ENCODE measurements around the gene NRG3. TPM values are rescaled to one million over a fixed set of nuclear protein-coding genes. Genes with fewer than 3 reads are reported as not detected.
A peak's percentile ranks its signal among the peaks of the same experiment; 100 is the strongest.

The NRG3 gene
- total and polyA plus RNA-seq, 2 of the 8 experiments (the other 6 are each of a cell fraction or from before 2014, with no cell fraction given): 4.2 to 5.0 TPM

DNA sequence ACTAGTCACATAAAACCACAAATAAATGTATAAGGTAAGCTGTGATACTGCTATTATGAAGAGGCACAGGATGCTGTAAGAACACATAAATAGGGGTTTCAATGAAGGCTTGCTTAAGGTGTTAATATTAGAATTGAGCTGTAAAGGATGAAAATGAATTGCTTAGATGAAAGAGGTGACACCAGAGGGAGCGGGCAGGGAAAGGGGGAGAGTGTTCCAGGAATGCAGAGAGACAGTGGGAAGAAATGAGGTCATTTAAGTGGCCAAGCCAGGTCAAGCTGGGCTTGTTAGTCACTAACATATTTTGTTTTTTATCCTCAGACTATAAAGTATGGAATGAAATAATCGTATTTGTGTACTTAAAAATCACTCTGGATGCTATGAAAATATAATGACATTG lies 193.5 kb downstream of the NRG3 start:
- Histone ChIP-seq H2AFZ (ENCODE audit: low read length) (no peak overlapping the region), H4K8ac (ENCODE audit: extremely low read depth, insufficient read depth, low read length) (no peak overlapping the region), H3K56ac (replicated peaks; ENCODE audit: insufficient read length, low read depth, low read length) (no peak overlapping the region), H3K23me2 (ENCODE audit: low read depth, low read length) (no peaks in the 10 kb centered on the region), H2AK5ac (ENCODE audit: low read depth, low read length) (no peak overlapping the region), H3K4me2 (ENCODE audit: insufficient read depth in 1 of 2, low read depth in 2 of 2, low read length in 2 of 2) (no peak overlapping the region), H2BK120ac (replicated peaks; ENCODE audit: low read depth, low read length) (no peak overlapping the region), H4K91ac (replicated peaks; ENCODE audit: insufficient read length, low read length) (no peak overlapping the region), H3K23ac (ENCODE audit: insufficient read length) (no peak overlapping the region), H3K4ac (replicated peaks; ENCODE audit: insufficient read length, low read depth, low read length) (no peak overlapping the region), H3K4me1 (replicated peaks in 1 of 4; ENCODE audit: control insufficient read depth in 3 of 4, insufficient read depth in 4 of 4, low read length in 3 of 4) (peaks cover 0 to 18% (median 2%) of the 10 kb centered on the region in 4 experiments; a peak in 2 of 7 replicates), H2BK5ac (ENCODE audit: low read depth, low read length) (no peak overlapping the region), H3K27me3 (replicated peaks in 1 of 4; ENCODE audit: control insufficient read depth in 3 of 4, extremely low read depth in 1 of 4, insufficient read depth in 3 of 4, low read length in 3 of 4) (no peaks in the 10 kb centered on the region), H3K79me1 (ENCODE audit: low read depth, low read length) (no peaks in the 10 kb centered on the region), H3K79me2 (ENCODE audit: control insufficient read depth in 1 of 2, insufficient read depth in 2 of 2, low read length in 2 of 2) (no peaks in the 10 kb centered on the region), H3K36me3 (ENCODE audit: control insufficient read depth in 2 of 4, insufficient read depth in 4 of 4, low read length in 3 of 4) (no peaks in the 10 kb centered on the region), H4K5ac (ENCODE audit: insufficient read length, low read depth, low read length) (no peak overlapping the region), H4K20me1 (replicated peaks in 1 of 2; ENCODE audit: control insufficient read depth in 1 of 2, insufficient read depth in 2 of 2, low read length in 2 of 2) (no peaks in the 10 kb centered on the region), H3K27ac (ENCODE audit: low read depth, low read length) (no peak overlapping the region), H3K18ac (ENCODE audit: extremely low read depth, low read length) (no peak overlapping the region), H3K9me3 (ENCODE audit: insufficient read depth in 2 of 2, low read depth in 1 of 2, low read length in 1 of 2) (no peaks in the 10 kb centered on the region), H3K4me3 (ENCODE audit: extremely low read depth in 1 of 4, insufficient read depth in 2 of 4, low read depth in 3 of 4, low read length in 4 of 4) (no peak overlapping the region), H3K9ac (replicated peaks in 1 of 4; ENCODE audit: extremely low read depth in 1 of 4, low read depth in 3 of 4, low read length in 3 of 4) (no peak overlapping the region), H2BK12ac (ENCODE audit: low read depth, low read length) (no peak overlapping the region), H2BK20ac (ENCODE audit: low read length) (no peak overlapping the region), H3K14ac (ENCODE audit: insufficient read length) (no peak overlapping the region), H2BK15ac (ENCODE audit: low read length) (no peak overlapping the region)
- ChIA-PET POLR2A (ENCODE audit: partially characterized antibody) (no interaction called here), CTCF (ENCODE audit: partially characterized antibody) (interaction anchor here (0.8 to 1.6 kb wide), 3 partner anchors 16 to 928 kb away, joined by 3 to 8 read pairs (median 4); no protein-coding TSS in a partner anchor)
- DNase-seq (ENCODE audit: low read depth in 1 of 2, low spot score in 2 of 2): no peak
- peak; percentile 40; the same call in 1 of the 2 replicates for TF ChIP-seq TEAD4 (IDR thresholded peaks at IDR 0.05; ENCODE audit: low read depth, low read length)
- TF ChIP-seq CTBP2 (IDR thresholded peaks at IDR 0.05; ENCODE audit: borderline replicate concordance, insufficient read depth, insufficient read length, low read length): no peak
- no peak for FAIRE-seq
- 81% methylated on average over 2 of the region's 2 CpGs; no CpG with 5 or more reads in 1 of the 2 experiments for WGBS, 2 experiments (ENCODE audit: extremely low coverage in 1 of 2, insufficient coverage in 1 of 2, insufficient read length in 1 of 2, insufficient replicate concordance in 2 of 2, low coverage in 1 of 2, low lambda C conversion rate in 2 of 2, missing lambda C conversion rate in 1 of 2)
